Gastroesophageal sphincter (tissue), 4 donors: ENCODE data around the gene STARD10. TPM values are rescaled to one million over a fixed set of nuclear protein-coding genes. Genes with fewer than 3 reads are reported as not detected.

Source experiments
- ATAC-seq: fragments of 150-250 bp; one replicate; pipeline ENCODE4 v1.9.1; 2016; ENCODE audit warnings: mild to moderate bottlenecking, moderate library complexity
- H3K27ac ChIP-seq, 4 donors: fragments of 200-600 bp; sonication (generic) in 3 of 4; 1 replicate in 3 of 4; 2 replicates in 1 of 4; pipeline ENCODE4 v1.5.1; 2016 to 2019
- H3K27me3 ChIP-seq: fragments of 200-600 bp; sonication (generic); one replicate; pipeline ENCODE4 v1.5.1; 2019
- H3K36me3 ChIP-seq, 2 donors: fragments of 200-600 bp; sonication (generic); one replicate each; pipeline ENCODE4 v1.5.1; 2019; ENCODE audit warnings: control low read depth in 1 of 2
- H3K4me1 ChIP-seq, 3 donors: fragments of 200-600 bp; sonication (generic); 1 replicate in 2 of 3; 2 replicates in 1 of 3; pipeline ENCODE4 v1.5.1; 2016 to 2019; ENCODE audit warnings: control low read depth in 2 of 3
- H3K4me3 ChIP-seq, 2 donors: fragments of 200-600 bp; sonication (generic); one replicate each; pipeline ENCODE4 v1.5.1; 2019; ENCODE audit warnings: mild to moderate bottlenecking in 1 of 2, moderate library complexity in 1 of 2
- H3K9me3 ChIP-seq, 3 donors: fragments of 200-600 bp; sonication (generic); one replicate each; pipeline ENCODE4 v1.5.1; 2017 to 2019; ENCODE audit warnings: control low read depth in 2 of 3
- CTCF ChIP-seq, 4 experiments: fragments of 200-600 bp in 2 of 4; fragments of 450-650 bp in 2 of 4; sonication (generic) in 1 of 4; IDR thresholded peaks; one replicate each; pipeline ENCODE4 v1.5.1; 2017 to 2019; ENCODE audit warnings: antibody characterized with exemption in 4 of 4, mild to moderate bottlenecking in 2 of 4, moderate library complexity in 2 of 4
- EP300 ChIP-seq: sonication (generic); formaldehyde crosslinking; IDR thresholded peaks from one replicate; pipeline ENCODE4 v1.6.1; 2017; ENCODE audit warnings: antibody characterized with exemption, mild to moderate bottlenecking
- POLR2A ChIP-seq, 2 donors: fragments of 450-650 bp; IDR thresholded peaks; one replicate each; pipeline ENCODE4 v1.6.1; 2017; ENCODE audit warnings: antibody characterized with exemption in 2 of 2, mild to moderate bottlenecking in 2 of 2, moderate library complexity in 1 of 2
- POLR2AphosphoS5 ChIP-seq: sonication (generic); formaldehyde crosslinking; IDR thresholded peaks from one replicate; pipeline ENCODE4 v1.6.1; 2017; ENCODE audit warnings: antibody characterized with exemption
- WGBS, 2 donors: methylation state at CpG; one replicate each; pipeline ENCODE4 v1.1.5; 2018; ENCODE audit warnings: low coverage in 1 of 2; 5-methylcytosine and 5-hydroxymethylcytosine counted together
- total RNA-seq, 4 donors: library from RNA; depleted of rRNA; stranded (reverse); fragments of >200 nt; gene quantifications; one replicate each; pipeline ENCODE4 v1.1.0, GENCODE V29; 2016

The STARD10 gene
- total RNA-seq, 4 donors from 2014 or later = 35.8 to 56.6 (median 45.0) TPM

DNA sequence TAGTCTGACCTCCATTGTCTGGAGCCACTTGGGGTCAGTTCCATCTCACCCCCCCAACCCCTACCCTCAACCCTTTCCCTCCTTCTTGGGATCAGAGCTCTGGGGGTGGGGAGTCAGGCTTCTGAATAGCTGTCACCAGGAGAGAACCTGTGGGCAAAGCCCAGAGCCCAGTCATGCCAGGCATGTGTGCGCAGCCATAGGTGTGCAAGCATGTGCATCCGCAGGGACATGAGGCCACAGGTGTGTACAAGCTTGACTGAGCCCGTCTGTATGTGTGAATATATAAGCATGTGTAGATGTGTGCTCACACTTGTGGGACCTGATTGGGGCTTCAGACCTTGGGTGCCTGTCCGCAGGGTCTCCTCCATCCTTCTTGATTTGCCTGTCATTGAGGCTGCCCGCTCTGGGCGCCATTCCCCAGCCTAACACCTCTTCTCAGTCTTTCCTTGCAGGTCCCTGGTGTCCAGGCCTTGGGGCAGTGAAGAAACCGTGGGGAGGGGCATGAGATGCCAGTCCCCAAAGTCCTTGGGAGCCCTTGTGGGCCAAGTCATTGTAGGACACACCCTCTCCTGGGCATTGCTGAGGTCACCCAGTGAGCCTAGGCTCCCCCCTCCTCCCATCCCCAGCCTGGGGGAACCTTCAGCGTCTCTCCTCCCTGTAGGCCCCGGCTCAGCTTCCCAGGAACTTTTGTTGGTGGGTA is 29.4 kb upstream of the STARD10 start:
- no peak for ATAC-seq
- TF ChIP-seq EP300 (no peak), POLR2AphosphoS5 (no peak), CTCF (IDR thresholded peaks at IDR 0.05) (no peak), POLR2A (IDR thresholded peaks at IDR 0.05) (no peak)
- Histone ChIP-seq H3K27ac (peak overlapping the region in 3 of 4 donors; percentile 76 to 84 (median 76)), H3K36me3 (peaks cover 0 to 23% of the 10 kb centered on the region in 2 donors), H3K4me3 (no peak overlapping the region), H3K27me3 (no peaks in the 10 kb centered on the region), H3K9me3 (no peaks in the 10 kb centered on the region), H3K4me1 (peaks cover 0 to 25% (median 6%) of the 10 kb centered on the region in 3 donors)
- 90 to 97% methylated on average over 2 to 5 of the region's 9 CpGs for WGBS, 2 donors

DNA sequence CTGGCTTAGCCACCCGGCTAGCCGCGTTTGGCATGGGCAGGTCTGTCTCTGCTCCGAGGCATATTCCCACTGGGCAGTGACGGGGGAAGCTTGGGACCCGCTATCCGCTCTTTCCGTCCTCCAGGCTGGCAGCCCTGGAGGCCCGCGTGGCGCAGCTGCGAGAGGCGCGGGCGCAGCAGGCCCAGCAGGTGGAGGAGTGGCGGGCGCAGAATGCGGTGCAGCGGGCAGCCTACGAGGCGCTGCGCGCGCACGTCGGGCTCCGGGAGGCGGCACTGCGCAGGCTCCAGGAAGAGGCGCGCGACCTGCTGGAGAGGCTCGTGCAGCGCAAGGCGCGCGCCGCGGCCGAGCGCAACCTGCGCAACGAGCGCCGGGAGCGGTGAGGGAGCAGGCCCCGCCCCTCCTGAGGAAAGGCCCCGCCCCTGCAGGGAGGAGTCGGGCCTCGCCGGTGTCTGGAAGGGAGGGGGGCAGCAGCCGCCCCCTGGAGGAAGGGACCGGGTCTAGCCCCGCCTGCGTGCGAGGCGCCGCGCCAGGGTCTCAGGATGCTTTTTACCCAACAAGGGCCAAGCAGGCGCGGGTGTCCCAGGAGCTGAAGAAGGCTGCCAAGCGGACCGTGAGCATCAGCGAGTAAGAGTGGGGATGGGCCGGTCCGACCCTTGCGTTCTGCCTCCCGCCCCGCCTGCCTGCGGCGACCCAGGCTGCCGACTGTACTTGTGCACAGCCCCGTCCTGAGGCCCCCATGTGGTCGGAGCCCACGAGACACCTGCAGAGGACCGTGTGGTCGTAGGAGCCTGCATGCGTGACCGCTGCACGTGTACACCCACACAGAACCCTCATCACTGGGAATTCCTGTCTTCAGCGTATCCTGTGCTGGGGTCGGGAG is 28.3 kb upstream of the STARD10 start:
- Histone ChIP-seq H3K4me3 (peak overlapping the region; percentile 34 to 58), H3K27me3 (no peaks in the 10 kb centered on the region), H3K27ac (peak overlapping the region; percentile 3 to 84 (median 76)), H3K9me3 (no peaks in the 10 kb centered on the region), H3K36me3 (peaks cover 0 to 33% of the 10 kb centered on the region in 2 donors), H3K4me1 (peaks cover 0 to 25% (median 6%) of the 10 kb centered on the region in 3 donors)
- WGBS, 2 donors = 5% methylated on average over 8 of the region's 82 CpGs; no CpG with 5 or more reads in 1 of the 2 donors
- ATAC-seq = peak; percentile 89
- TF ChIP-seq EP300 (no peak), POLR2A (IDR thresholded peaks at IDR 0.05) (peak; percentile 47 to 55), POLR2AphosphoS5 (peak; percentile 25), CTCF (IDR thresholded peaks at IDR 0.05) (peak in 3 of 4 experiments; percentile 35 to 64 (median 63))

- peaks cover 0 to 29% (median 6%) of the 10 kb centered on the region in 3 donors for H3K4me1 ChIP-seq
- 19% methylated on average over 5 of the region's 50 CpGs; no CpG with 5 or more reads in 1 of the 2 donors for whole genome bisulfite sequencing, 2 donors
- no peak for ATAC-seq
- no peaks in the 10 kb centered on the region for H3K27me3 ChIP-seq
- H3K4me3 ChIP-seq = peak overlapping the region; percentile 34 to 58
- no peak for TF ChIP-seq EP300
- TF ChIP-seq POLR2A (IDR thresholded peaks at IDR 0.05) = no peak
- no peak for TF ChIP-seq CTCF (IDR thresholded peaks at IDR 0.05)
- TF ChIP-seq POLR2AphosphoS5 = no peak
- H3K36me3 ChIP-seq = peaks cover 0 to 40% of the 10 kb centered on the region in 2 donors
- no peaks in the 10 kb centered on the region for H3K9me3 ChIP-seq
- peak overlapping the region; percentile 3 to 84 (median 76) for H3K27ac ChIP-seq
Observed at GRCh38 chr11:72821221-72821919, 27.5 kb upstream of the STARD10 start.

- H3K9me3 ChIP-seq = no peaks in the 10 kb centered on the region
- H3K27me3 ChIP-seq = no peaks in the 10 kb centered on the region
- H3K27ac ChIP-seq = no peak overlapping the region
- no peak overlapping the region for H3K4me3 ChIP-seq
- WGBS, 2 donors = 86 to 95% methylated on average over 6 to 8 of the region's 15 CpGs
- peaks cover 0 to 40% of the 10 kb centered on the region in 2 donors for H3K36me3 ChIP-seq
- no peak for ATAC-seq
- peaks cover 0 to 37% (median 7%) of the 10 kb centered on the region in 3 donors for H3K4me1 ChIP-seq
- TF ChIP-seq EP300 (no peak), CTCF (IDR thresholded peaks at IDR 0.05) (no peak), POLR2A (IDR thresholded peaks at IDR 0.05) (no peak), POLR2AphosphoS5 (no peak)
Observed at GRCh38 chr11:72820439-72821139, 26.7 kb upstream of the STARD10 start.
